H1 (cell line): ENCODE data around the gene WDR5. TPM values are rescaled to one million over a fixed set of nuclear protein-coding genes. Genes with fewer than 3 reads are reported as not detected.

ENCODE experiments used
- CHD1 ChIP-seq: IDR thresholded peaks from 2 replicates; pipeline ENCODE4 v1.6.1; 2012; ENCODE audit warnings: low read depth, low read length, improper control_type of control experiment
- CHD7 ChIP-seq: fragments of 300-600 bp; sonication (generic); IDR thresholded peaks from 2 replicates; pipeline ENCODE4 v1.7.1; 2012; ENCODE audit warnings: low read length, moderate library complexity, mild to moderate bottlenecking, inconsistent platforms; ENCODE audit not compliant: insufficient replicate concordance
- KDM4A ChIP-seq: IDR thresholded peaks from one replicate; pipeline ENCODE4 v1.7.1; 2012; ENCODE audit warnings: low read depth, mild to moderate bottlenecking, moderate library complexity, low read length, inconsistent platforms; ENCODE audit not compliant: severe bottlenecking
- polyA plus RNA-seq, 7 experiments: library from polyadenylated mRNA; depleted of rRNA in 3 of 7; stranded (reverse) in 5 of 7; unstranded in 2 of 7; fragments of >200 nt in 5 of 7; fragments of 200-250 nt in 2 of 7; gene quantifications; 1 replicate in 5 of 7; 2 replicates in 1 of 7; 4 replicates in 1 of 7; pipeline versions ENCODE4 v1.2.1 to v1.2.3, GENCODE V29; 2011 to 2013; ENCODE audit warnings: missing spikeins in 2 of 7, mixed read lengths in 2 of 7
- total RNA-seq: library from RNA; stranded (reverse); fragmentation: NEBNext Ultra II Directional; extraction: Animal tissue kit (Norgen Biotek cat#: 25700); gene quantifications from 2 replicates; pipeline ENCODE4 v1.2.1, GENCODE V29; 2021

Gene WDR5
- total and polyA plus RNA-seq, 2 of the 8 experiments (the other 6 are each of a cell fraction or from before 2014, with no cell fraction given), result 38.4 to 68.1 TPM

GRCh38 chr9:134203224-134203623, 67.3 kb downstream of the WDR5 start (continued):
- TF ChIP-seq CHD7 (no peak), KDM4A (no peak), CHD1 (no peak)
